Progenitor cell of endocrine pancreas (in vitro differentiated cells): ENCODE results near the gene RCAN1. TPM values are rescaled to one million over a fixed set of nuclear protein-coding genes. Genes with fewer than 3 reads are reported as not detected.

Experiments used
- DNase-seq: peaks from one replicate; pipeline ENCODE4 v3.0.0; 2021; ENCODE audit warnings: low spot score; ENCODE audit not compliant: unreplicated experiment
- H3K27ac Mint-ChIP-seq: 2 replicates; pipeline ENCODE4 v1.8.0; 2021; ENCODE audit warnings: mild to moderate bottlenecking, moderate library complexity, mixed read lengths
- H3K27me3 Mint-ChIP-seq: 2 replicates; pipeline ENCODE4 v1.8.0; 2021; ENCODE audit warnings: mixed read lengths
- H3K36me3 Mint-ChIP-seq: 2 replicates; pipeline ENCODE4 v1.8.0; 2022; ENCODE audit warnings: mixed read lengths; ENCODE audit not compliant: insufficient read depth
- H3K4me1 Mint-ChIP-seq: 2 replicates; pipeline ENCODE4 v1.8.0; 2021; ENCODE audit warnings: low read depth, mixed read lengths
- H3K4me3 Mint-ChIP-seq: 2 replicates; pipeline ENCODE4 v1.8.0; 2021; ENCODE audit warnings: low read depth, mild to moderate bottlenecking, moderate library complexity, mixed read lengths
- H3K9me3 Mint-ChIP-seq: 2 replicates; pipeline ENCODE4 v1.8.0; 2021; ENCODE audit warnings: low read depth, mixed read lengths
- total RNA-seq: library from RNA; stranded (reverse); gene quantifications from 2 replicates; pipeline ENCODE4 v1.2.1, GENCODE V29; 2021
- TF ChIP-seq, protein P1 (sequence below): fragments of 200-600 bp; sonication (generic); IDR thresholded peaks from one replicate; pipeline ENCODE4 v1.5.0; 2021; ENCODE audit warnings: antibody characterized with exemption, mild to moderate bottlenecking; ENCODE audit not compliant: unreplicated experiment

RCAN1 gene
- total RNA-seq, 1 donor from 2014 or later = 11.6 TPM

DNA sequence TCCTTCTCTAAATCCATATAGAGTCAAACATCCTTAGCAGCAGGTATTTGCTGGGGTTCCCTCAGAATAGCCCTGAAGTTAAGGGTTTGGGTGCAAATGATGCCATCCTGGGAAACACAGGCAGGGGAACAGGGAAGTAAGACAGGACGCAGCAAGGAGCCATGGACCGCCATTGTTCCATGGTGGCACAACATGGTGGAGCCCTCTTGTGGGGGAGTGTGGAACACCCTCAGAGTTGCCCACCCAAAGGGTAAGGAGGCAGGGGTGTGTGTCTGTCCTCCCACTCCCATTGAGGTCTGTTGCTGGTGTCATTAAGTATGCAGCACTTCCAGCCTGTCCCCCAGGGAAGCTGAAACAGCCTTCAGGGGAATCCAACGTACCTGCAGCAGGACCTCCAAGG, 20.4 kb upstream of the RCAN1 start:
- Mint-ChIP-seq H3K27me3 (peaks cover 26% of the 10 kb centered on the region), H3K9me3 (no peaks in the 10 kb centered on the region), H3K4me1 (no peaks in the 10 kb centered on the region), H3K36me3 (no peaks in the 10 kb centered on the region), H3K4me3 (no peak overlapping the region), H3K27ac (no peak overlapping the region)
- TF ChIP-seq, protein P1, sequence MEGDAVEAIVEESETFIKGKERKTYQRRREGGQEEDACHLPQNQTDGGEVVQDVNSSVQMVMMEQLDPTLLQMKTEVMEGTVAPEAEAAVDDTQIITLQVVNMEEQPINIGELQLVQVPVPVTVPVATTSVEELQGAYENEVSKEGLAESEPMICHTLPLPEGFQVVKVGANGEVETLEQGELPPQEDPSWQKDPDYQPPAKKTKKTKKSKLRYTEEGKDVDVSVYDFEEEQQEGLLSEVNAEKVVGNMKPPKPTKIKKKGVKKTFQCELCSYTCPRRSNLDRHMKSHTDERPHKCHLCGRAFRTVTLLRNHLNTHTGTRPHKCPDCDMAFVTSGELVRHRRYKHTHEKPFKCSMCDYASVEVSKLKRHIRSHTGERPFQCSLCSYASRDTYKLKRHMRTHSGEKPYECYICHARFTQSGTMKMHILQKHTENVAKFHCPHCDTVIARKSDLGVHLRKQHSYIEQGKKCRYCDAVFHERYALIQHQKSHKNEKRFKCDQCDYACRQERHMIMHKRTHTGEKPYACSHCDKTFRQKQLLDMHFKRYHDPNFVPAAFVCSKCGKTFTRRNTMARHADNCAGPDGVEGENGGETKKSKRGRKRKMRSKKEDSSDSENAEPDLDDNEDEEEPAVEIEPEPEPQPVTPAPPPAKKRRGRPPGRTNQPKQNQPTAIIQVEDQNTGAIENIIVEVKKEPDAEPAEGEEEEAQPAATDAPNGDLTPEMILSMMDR = peak; percentile 27
- DNase-seq = no peak

DNA sequence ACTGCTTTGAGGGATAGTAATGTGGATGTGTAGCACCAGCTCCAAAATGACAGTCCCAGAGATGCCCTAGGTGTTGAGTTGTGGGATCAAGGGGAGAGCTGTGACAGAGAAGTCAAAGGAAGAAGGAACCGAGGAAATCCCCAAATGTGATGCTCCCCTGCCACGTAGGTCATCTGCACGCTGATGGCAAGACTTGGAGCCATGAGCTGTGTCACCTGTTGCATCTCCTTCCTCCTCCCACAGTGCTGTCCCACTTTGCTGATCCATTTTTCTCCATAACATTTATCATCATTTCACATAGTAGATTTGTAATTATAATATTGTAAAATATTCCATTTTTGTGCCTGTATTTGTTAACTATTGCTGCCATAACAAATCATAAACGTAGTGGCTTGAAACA, 17.6 kb upstream of the RCAN1 start:
- TF ChIP-seq, protein P1 = no peak
- no peak for DNase-seq
- Mint-ChIP-seq H3K4me3 (no peak overlapping the region), H3K4me1 (no peaks in the 10 kb centered on the region), H3K27me3 (peaks cover 26% of the 10 kb centered on the region), H3K36me3 (no peaks in the 10 kb centered on the region), H3K27ac (no peak overlapping the region), H3K9me3 (no peaks in the 10 kb centered on the region)

DNA sequence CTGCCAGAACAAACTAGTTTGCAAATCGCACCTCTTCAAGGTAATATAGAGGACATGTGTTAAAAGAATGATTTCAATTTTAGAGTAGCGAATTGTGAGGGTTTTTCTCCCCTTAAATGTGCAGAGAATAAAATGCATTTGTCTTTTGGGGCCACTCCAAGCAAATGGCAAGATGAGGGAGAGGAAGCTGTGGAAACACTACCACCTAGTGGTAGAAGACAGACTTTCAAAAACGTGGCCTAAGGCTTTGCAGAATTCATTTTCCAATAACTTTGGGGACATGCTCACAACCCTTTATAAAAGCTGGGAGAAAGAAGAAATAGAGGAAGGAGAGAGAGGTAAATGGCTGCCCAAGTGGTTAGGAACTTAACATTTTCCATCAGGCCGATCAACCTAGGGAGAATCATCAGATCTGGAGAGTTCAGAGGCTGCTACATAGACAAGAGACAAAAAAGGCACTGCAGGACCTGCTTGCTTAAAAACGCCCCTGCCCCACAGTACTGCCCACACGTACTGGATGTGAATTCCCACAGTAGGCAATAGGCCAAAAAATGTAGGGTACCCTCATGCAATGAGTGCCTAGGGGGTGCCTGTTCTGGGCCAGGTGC, 15.7 kb upstream of the RCAN1 start:
- Mint-ChIP-seq H3K4me1 (no peaks in the 10 kb centered on the region), H3K9me3 (no peaks in the 10 kb centered on the region), H3K4me3 (no peak overlapping the region), H3K27ac (no peak overlapping the region), H3K27me3 (peaks cover 25% of the 10 kb centered on the region), H3K36me3 (no peaks in the 10 kb centered on the region)
- TF ChIP-seq, protein P1 = peak; percentile 81
- DNase-seq = no peak

DNA sequence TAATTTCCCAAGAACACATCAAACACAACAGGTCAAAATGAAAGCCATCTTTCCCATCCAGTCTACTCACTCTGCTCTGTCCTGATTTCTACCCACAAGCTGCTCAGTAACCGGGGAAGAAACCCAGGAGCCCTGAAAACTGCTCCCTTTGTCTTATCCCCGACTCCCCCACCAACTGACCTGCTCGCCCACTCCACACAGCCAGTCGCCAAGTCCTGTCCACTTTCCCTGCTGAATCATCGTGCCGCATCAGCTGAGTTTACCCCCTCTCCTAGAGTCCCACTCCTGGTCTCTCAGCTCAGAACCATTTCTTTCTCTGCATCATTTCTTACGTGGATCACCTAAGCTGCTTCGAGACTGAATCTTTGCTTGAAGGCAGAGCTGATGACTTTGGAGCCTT, 11.2 kb upstream of the RCAN1 start:
- DNase-seq = no peak
- Mint-ChIP-seq H3K9me3 (peaks cover 4% of the 10 kb centered on the region), H3K36me3 (no peaks in the 10 kb centered on the region), H3K27me3 (peaks cover 22% of the 10 kb centered on the region), H3K4me3 (no peak overlapping the region), H3K4me1 (no peaks in the 10 kb centered on the region), H3K27ac (no peak overlapping the region)
- TF ChIP-seq, protein P1 = no peak

DNA sequence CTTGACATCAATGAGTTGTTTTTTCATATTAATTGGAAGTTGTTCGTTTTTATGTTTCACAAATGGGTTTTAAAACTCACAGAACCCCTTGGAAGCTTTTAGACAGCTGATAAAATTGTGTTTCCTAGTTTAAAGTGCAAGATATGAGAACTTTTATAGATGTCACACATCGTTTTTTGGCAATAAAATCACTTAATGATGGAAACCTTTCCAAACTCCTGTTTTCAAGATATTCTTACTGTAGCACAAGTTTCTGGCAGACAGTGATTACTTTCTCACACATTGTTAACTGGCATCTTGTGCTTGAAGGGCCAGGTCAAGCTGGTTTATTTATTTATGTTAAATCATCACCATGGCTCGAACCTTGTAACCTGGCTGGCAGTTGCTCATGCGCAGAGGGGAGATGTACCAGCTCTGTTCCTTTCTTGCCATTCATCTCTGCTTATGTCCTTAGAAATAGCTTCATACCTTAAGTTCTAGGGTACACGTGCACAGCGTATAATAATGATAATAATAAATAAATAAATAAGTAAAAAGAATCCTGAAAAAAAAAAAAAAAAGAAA, 10.2 kb upstream of the RCAN1 start:
- no peaks in the 10 kb centered on the region for H3K36me3 Mint-ChIP-seq
- H3K4me3 Mint-ChIP-seq = no peak overlapping the region
- no peaks in the 10 kb centered on the region for H3K4me1 Mint-ChIP-seq
- H3K27ac Mint-ChIP-seq = no peak overlapping the region
- peaks cover 22% of the 10 kb centered on the region for H3K27me3 Mint-ChIP-seq
- no peak for DNase-seq
- TF ChIP-seq, protein P1 = no peak
- peaks cover 4% of the 10 kb centered on the region for H3K9me3 Mint-ChIP-seq
